Activated T-cell treated with anti-CD3 and anti-CD28 coated beads for 24 hours (primary cell): ENCODE results near the gene FCGR2B.
A peak's percentile ranks its signal among the peaks of the same experiment; 100 is the strongest.
"Not testable (repeated sequence)": the region's sequence is repeated elsewhere in the genome, so short reads cannot be mapped to it uniquely, and the experiment has no call there.

ENCODE experiments used
- DNase-seq: peaks from one replicate; pipeline ENCODE4 v3.0.0-alpha.2; 2020; ENCODE audit warnings: low read depth

FCGR2B gene

DNA sequence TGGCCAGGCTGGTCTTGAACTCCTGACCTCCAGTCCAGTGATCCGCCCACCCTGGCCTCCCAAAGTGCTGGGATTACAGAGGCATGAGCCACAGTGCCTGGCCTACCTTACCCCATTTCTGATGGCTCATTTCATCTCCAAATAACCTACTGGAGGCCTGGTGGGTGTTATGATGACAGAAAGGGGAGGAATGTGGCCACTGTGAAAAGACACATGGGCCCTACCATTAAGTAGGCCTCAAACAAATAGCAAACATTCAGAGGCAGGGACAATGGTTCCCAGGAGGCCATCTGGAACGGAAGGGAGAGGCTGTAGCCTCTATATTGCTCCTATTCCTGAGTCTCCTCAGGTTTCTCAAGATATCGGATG is 43.2 kb downstream of the FCGR2B start:
- no peak for DNase-seq

DNA sequence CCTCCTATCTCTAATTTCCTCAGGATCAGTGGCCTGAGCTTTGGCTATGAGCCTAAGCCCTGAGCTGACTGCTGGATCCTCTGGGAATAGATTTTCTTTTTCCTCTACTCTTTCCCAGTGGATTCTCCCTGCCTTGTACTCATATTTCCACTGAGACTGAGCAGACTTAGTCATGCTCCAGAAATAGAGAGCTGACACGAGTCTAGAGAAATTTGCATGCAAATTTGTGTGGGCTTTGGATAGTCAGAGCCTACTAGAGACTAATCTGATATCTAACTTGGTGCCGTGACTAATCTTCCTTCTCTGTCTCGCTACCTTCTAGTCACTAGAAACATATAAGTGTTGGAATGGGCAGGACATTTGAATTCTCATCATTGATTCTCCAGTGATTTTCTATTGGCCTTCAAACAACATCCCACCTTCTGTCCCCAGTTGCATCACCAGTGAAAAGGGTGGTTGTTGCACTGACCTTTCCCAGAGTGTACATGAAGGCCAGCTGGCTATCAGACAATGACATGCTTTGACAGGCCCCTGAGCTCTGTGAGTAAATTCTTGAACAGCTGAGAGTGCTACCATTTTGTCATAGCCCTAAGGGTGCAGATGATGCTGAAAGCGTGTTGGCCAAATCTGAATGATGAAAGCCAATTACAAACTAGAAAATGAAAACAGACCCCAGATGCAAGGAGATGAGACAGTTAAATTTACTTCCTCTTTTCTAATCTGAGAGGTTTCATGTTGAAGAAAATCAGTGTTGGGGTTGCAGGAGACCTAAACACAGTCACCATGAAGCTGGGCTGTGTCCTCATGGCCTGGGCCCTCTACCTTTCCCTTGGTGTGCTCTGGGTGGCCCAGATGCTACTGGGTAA is 43.8 kb downstream of the FCGR2B start, which contains the start of gene FCRLA:
FCRLA (plus strand) TSS at position 748 of the 866 bp plus-strand sequence; CDS start at position 784, 36 bp downstream.
- DNase-seq = no peak

DNA sequence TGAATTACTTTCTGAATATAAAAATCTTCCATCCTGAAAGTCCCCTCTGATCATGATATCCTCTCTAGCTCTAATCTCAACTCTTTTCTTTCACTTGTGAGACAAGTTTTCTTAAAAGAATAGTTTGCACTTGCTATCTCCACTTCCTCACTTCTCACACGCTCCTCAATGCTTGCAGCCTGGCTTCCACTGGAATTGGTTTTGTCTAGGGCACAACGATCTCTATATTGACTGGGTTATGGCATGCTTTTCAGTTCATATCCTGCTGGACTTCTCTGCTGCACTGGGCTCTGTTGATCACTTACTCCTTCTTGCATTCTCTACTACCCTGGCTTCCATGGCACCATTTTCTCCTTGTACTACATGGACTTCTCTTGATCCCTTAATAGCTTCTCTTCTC is 44.6 kb downstream of the FCGR2B start:
- DNase-seq = no peak

DNA sequence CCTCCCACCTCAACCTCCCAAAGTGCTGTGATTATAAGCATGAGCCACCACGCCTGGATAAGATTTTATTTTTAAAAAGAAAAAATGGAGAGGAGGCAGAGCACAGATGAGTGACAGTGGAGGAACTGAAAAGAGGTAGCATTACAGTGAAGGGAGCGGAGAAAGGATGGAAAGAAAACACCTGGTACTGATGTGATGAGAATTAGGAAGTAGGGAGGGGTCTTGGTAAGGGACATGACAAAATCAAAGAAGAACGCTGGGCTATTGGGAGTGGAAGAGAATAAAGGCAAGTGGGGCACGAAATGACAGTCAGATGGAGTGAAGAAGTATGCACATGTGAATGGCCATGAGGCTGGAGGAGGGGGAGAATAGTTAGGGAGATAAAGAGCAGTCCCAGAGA is 46.4 kb downstream of the FCGR2B start:
- DNase-seq = no peak

DNA sequence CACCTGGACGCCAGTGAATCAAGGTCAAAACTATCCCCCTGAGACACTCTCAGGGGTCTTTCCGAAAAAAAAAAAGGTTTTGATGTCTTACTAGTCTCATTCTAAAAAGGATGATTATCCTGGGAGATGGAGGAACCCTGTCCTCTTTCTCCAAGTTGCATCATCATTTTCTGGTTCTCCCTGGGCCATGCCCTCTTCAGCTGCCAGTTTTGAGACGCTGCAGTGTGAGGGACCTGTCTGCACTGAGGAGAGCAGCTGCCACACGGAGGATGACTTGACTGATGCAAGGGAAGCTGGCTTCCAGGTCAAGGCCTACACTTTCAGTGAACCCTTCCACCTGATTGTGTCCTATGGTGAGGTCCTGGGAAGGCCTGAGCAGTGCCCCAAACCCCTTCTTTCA is 47.6 kb downstream of the FCGR2B start:
- DNase-seq = no peak

DNA sequence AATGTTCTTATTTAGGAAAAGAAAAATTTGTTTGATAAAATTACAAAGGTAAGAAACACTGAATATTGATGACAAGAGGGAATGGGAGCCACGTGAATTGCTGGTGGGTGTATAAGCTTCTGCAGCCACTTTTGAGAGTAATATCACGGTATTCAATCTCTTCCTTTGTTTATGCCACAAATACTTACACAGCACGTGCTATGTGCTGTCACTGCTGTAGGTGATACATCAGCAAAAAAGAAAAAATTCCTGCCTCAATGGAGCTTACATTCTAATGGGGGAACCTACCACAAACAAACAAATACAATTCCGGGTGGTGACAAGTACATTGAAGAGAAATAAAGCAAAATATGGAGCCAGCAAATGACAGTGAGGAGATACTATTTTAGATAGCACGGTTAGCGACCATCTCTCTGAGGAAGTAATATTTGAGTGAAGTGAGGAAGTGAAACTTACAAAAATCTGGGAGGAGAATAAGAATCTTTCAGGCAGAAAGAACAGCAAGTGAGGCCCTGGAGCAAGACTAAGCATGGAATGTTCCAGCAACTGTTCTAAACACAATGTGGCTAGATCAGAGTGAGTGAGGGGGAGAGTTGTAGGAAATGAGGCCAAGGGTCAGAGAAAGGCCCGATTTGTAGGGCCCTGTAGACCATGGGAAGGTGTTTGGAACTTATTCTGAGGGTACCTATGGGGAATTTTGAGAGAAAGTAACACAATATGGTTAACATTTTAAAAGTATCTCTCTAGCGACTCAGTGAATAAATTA is 55.8 kb downstream of the FCGR2B start:
- DNase-seq = no peak

DNA sequence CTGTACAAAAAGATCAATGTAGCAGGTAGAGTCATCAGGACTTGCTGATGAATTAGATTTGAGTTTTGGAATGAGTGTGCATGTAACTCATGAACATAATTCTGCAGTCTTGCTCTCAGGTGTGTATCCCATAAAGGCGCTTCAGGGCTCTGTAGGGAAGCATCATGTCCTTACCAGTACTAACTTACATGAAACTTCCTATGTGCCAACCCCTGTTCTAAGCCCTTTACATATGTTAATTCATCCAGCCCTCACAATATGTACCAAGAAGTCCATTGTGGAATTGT is 56.3 kb downstream of the FCGR2B start:
- DNase-seq = no peak

DNA sequence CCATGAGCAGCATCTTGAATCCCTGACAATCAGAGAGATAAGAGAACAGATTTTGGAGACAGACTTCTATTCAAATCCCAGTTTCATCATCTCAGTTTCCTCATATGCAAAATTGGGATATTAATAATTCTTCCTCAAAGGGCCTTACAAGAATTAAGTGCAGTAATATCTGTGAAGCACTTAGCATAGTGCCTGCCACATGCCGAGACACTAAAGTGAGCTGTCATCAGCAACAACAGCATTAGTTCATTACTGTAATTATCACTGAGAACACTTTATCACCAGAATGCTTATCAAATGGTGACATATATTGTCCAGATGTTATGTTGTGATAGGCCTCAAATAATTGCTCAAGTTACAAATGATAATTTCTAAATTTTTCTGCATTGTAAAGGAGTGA is 57.5 kb downstream of the FCGR2B start:
- no peak for DNase-seq

DNA sequence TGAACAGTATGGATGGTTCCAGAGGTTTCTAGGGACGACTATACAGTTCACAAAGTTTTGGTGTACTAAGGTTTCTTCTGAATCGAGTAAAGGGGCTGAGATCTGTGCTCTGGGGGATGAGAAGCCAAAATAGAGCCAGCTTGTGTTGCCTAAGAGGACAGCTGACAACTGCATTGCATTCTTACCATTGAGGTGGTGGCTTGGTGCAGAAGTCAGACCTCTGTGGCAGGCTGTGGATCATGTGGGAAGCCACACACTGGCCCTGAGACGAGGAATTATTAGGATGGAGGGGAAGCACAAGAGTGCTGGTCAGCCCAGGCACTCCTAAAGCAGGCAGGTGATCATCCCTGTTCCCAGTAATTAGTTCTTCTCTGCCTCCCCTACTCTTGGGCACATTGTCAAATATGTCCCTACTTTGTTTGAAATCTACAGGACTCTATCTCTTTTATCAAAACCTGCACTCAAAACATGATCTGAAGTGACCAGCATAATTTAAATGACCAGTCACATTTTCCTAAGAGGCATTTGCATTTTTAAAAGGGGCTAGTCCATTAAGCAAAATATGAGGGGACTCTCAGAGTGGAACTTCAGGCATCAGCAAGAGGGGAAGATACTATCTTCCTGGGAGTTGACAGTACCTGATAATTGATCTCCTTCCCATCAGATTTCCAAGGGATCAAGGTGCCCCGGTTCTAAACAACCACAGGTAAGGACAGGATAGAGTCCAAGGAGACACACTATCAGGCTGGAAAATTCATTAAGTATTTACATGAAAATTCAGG is 58.2 kb downstream of the FCGR2B start, which contains the start of gene FCRLB:
FCRLB (plus strand) TSS at position 589 of the 782 bp plus-strand sequence. CDS start 1,129 bp downstream, outside the sequence.
- DNase-seq = no peak

DNA sequence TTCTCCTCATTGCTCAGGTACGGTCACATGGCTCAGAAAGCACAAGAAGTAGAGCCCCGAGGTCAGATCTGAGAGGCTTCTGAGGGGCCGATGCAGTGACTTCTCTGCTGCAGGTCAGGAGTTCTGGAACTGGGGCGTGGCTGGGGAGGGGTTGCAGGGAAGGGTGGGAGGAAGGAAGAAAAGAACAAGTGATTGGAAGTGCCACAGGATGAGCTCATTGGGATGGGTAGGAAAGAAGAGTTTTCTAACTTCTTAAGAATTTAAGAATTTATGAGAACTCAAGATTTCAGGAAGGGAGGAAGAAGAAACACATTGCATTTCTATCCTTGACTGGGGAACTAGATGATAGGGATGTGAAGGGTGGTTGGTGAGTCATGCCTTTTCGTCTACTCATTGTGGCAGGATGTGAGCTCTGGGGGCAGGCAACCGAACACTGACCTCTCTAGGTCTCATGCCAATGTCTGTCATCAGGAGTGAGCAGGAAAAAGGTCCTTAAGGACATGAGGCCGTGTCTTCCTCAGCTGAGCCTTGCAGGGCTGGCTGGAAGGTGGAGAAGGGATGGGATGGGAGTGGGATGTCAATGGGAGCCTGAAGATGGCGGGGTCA is 58.9 kb downstream of the FCGR2B start:
- no peak for DNase-seq

DNA sequence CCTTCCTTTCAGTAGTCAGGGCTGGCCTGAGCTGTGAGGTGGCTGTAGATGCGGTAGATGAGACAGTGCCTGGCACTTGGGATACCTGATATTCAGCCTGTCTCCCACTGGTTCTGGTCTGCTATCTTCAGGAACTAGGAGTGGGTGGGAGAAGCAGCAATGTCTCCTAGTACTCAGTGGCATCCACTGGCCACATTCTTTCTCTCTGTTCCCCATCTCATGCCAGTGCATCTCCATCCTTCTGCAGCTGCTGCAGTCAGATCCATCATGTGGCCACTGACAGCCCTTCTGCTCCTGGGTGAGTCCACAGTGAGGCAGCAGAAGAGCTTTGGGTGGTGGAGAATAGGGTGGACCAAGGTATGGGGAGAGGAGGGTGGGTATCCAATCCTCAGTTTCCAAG is 59.5 kb downstream of the FCGR2B start:
- DNase-seq = no peak

DNA sequence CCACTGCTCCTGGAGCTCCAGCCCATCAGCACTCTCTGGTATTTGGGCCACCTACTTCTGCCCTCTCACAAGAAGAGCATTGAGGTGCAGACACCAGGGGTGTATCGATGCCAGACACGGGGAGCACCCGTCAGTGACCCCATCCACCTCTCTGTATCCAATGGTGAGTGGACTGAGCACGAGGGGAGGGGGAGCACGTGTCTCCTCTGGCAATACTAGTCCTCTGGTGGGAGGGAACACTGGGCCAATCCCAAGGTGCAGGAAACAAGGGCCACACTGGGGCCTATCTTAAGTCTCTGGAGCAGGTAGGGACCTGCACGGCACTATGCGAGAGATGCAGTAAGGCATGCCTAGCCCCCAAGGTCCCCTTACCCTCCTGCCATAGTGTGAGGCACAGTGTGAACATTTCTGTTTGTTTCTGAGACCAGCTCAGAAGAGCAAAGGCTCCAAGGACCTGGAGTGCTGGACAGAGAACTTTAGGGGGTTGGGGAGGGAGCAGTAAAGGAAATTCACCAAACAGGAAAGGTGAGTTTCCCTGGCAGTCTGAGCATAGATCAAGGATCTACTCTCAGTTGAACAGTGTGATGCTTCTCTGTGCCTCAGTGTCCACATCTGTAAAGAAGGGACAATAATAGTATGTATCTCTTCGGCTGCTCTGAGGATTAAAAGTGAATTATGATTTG is 60.7 kb downstream of the FCGR2B start:
- DNase-seq = no peak

DNA sequence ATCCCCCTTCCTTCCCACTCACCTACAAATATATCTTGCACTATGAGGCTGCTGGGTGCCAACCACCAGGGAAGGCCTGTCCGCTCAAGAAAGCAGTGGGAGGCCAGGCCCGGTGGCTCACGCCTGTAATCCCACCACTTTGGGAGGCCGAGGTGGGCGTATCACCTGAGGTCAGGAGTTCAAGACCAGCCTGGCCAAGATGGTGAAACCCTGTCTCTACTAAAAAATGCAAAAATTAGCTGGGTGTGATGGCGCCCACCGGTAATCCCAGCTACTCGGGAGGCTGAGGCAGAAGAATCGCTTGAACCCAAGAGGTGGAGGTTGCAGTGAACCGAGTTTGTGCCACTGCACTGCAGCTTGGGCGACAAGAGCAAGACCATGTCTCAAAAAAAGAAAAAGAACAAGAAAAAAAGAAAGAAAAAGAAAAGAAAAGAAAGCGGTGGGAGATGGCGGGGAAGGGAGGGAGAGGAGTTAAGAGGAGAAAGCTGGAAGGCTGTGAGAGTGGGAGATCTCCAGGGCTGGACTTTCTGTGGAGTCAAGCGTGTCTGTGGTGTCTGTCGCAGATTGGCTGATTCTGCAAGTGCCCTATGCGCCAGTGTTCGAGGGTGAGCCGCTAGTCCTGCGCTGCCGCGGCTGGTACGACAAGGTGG is 62.4 kb downstream of the FCGR2B start:
- DNase-seq = not testable (repeated sequence)

DNA sequence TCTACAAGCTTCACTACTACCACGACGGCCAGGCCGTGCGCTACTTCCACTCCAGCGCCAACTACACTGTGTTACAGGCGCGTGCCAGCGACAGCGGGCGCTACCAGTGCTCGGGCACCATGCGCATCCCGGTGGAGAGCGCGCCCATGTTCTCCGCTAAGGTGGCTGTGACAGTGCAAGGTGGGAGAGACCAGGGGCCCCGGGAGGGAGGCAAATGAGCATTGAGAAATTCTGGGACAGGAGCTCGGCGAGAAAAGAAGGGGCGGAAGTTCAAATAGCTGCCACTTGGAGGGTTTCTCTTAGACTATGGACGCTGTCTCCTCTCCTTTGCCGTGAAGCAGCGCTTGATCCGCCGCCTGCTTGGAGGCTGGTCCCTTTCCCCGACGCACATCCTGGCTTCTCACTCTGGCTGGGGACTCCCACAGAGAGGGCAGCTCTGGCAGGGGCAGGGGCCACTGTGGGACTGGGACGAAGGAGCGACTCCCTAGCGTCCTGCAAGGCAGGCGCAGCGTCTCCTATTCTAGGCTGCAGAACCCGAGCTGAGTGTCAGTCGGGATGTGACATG is 63.0 kb downstream of the FCGR2B start:
- DNase-seq = no peak

DNA sequence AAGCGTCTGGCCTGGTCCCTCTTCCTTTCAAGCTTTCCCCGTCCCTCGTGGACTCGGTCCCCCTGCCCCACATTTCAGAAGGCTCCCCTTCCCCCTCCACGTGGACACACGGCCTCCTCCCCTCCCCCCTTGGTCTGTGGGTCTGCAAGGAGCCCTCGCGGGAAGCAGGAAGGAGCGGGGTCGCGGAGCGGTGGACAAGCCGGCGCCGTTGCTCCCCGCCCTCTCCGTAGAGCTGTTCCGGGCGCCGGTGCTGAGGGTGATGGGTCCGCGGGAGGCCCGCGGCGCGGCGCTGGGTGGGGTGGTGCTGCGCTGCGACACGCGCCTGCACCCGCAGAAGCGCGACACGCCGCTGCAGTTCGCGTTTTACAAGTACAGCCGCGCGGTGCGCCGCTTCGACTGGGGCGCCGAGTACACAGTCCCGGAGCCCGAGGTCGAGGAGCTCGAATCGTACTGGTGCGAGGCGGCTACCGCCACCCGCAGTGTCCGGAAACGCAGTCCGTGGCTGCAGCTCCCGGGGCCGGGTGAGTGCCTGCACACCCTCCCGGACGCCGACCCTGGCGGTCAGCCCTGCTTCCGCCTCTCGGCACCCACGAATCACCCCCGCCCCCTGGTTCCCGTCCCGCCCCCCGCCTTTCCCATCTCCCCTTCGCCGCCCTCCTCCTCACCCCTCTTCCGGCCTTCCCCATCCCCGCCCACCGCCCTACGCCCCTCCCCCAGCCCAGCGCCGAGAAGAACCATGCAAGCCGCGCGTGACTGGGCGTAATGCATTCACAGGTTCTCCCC is 63.7 kb downstream of the FCGR2B start:
- DNase-seq = peak; percentile 49

DNA sequence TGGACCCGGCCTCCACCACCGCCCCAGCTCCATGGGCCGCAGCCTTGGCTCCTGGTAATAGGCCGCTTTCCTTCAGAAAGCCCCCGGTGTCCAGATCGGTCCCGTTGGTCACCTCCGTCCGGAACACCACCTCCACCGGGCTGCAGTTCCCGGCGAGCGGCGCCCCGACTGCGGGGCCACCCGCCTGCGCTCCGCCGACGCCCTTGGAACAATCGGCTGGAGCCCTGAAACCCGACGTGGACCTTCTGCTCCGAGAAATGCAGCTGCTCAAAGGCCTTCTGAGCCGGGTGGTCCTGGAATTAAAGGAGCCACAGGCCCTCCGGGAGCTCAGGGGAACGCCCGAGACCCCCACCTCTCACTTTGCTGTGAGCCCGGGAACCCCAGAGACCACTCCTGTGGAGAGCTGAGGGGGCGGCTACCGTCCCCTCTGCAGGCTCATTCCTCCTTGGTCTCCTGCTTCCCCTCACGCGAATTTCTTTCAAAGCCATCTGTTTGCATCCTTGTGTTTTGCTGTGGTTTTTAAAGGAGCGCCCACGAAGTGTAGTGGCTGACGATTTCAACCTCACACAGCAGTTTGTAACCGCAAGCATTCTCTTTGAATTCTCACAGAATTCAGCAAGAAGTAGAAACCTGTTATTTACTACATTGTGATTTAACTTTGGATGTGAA is 64.4 kb downstream of the FCGR2B start:
- DNase-seq = no peak
